Right lobe of liver (tissue), 4 donors: ENCODE results near the gene MSN.

ENCODE experiments used
- POLR2A ChIP-seq: fragments of 450-650 bp; IDR thresholded peaks from one replicate; pipeline ENCODE4 v1.6.1; 2017; ENCODE audit warnings: antibody characterized with exemption, mild to moderate bottlenecking
- TF ChIP-seq, protein P1 (sequence below), 4 donors: fragments of 200-600 bp in 3 of 4; fragments of 450-650 bp in 1 of 4; IDR thresholded peaks; one replicate each; pipeline versions ENCODE4 v1.5.1 to v1.8.0; 2016 to 2022; ENCODE audit warnings: antibody characterized with exemption in 4 of 4, mild to moderate bottlenecking in 2 of 4
- donor health status: DM: no; HTN: no; CAD: no.
- donor health status: DM: no; HTN: no; CAD: no.
- donor health status: DM: no; HTN: yes; CAD: no.

DNA sequence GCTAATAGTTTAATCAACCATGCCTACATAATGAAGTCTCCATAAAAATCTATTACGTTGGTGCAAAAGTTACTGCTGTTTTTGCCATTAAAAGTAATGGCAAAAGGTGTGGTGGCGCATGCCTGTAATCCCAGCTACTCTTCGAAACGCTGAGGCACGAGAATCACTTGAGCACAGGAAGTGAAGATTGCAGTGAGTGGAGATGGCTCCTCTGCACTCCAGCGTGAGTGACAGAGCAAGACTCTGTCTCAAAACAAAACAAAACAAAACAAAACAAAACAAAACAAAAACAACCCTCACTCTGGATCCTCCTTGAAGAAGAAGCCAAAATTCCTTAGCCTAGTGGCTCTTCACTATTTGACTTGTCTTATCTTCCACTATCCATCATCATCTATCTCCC lies 78.0 kb downstream of the MSN start:
- TF ChIP-seq, protein P1, sequence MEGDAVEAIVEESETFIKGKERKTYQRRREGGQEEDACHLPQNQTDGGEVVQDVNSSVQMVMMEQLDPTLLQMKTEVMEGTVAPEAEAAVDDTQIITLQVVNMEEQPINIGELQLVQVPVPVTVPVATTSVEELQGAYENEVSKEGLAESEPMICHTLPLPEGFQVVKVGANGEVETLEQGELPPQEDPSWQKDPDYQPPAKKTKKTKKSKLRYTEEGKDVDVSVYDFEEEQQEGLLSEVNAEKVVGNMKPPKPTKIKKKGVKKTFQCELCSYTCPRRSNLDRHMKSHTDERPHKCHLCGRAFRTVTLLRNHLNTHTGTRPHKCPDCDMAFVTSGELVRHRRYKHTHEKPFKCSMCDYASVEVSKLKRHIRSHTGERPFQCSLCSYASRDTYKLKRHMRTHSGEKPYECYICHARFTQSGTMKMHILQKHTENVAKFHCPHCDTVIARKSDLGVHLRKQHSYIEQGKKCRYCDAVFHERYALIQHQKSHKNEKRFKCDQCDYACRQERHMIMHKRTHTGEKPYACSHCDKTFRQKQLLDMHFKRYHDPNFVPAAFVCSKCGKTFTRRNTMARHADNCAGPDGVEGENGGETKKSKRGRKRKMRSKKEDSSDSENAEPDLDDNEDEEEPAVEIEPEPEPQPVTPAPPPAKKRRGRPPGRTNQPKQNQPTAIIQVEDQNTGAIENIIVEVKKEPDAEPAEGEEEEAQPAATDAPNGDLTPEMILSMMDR (IDR thresholded peaks at IDR 0.05), result no peak
- no peak for TF ChIP-seq POLR2A
